GM12878 (cell line): ENCODE data around the gene KRT4.

ENCODE experiments used
- CHD2 ChIP-seq: IDR thresholded peaks from 2 replicates; pipeline ENCODE4 v1.6.1; 2011; ENCODE audit warnings: low read depth, low read length, improper control_type of control experiment, borderline replicate concordance
- CTCF ChIP-seq, 3 experiments: IDR thresholded peaks in 2 of 3; conservative IDR thresholded peaks in 1 of 3; 2 replicates each; pipeline ENCODE4 v1.5.1; 2011; ENCODE audit warnings: low read depth in 3 of 3, low read length in 3 of 3, mild to moderate bottlenecking in 3 of 3, control low read depth in 2 of 3, moderate library complexity in 2 of 3, inconsistent platforms in 1 of 3, mixed read lengths in 1 of 3; ENCODE audit not compliant: control insufficient read depth in 2 of 3, insufficient read depth in 1 of 3; ENCODE audit errors: extremely low read depth in 1 of 3
- EGR1 ChIP-seq, 2 experiments: IDR thresholded peaks; 1 replicate in 1 of 2; 2 replicates in 1 of 2; pipeline ENCODE4 v1.6.1; 2011 to 2012; ENCODE audit warnings: low read depth in 2 of 2, low read length in 2 of 2, borderline replicate concordance in 1 of 2, mild to moderate bottlenecking in 1 of 2, moderate library complexity in 1 of 2
- ESRRA ChIP-seq: IDR thresholded peaks from 2 replicates; pipeline ENCODE4 v1.6.1; 2012; ENCODE audit warnings: mild to moderate bottlenecking, low read length, improper control_type of control experiment
- PML ChIP-seq: IDR thresholded peaks from 2 replicates; pipeline ENCODE4 v1.6.1; 2012; ENCODE audit warnings: low read length, inconsistent platforms
- POLR2A ChIP-seq: IDR thresholded peaks from 2 replicates; pipeline ENCODE4 v1.6.1; 2011; ENCODE audit warnings: low read depth, mild to moderate bottlenecking, low read length
- SP1 ChIP-seq: IDR thresholded peaks from one replicate; pipeline ENCODE4 v1.6.1; 2011; ENCODE audit warnings: low read depth, low read length
- SREBF1 ChIP-seq: IDR thresholded peaks from 2 replicates; pipeline ENCODE4 v1.6.1; 2012; ENCODE audit warnings: mild to moderate bottlenecking, low read length
- TCF12 ChIP-seq: IDR thresholded peaks from 2 replicates; pipeline ENCODE4 v1.6.1; 2011; ENCODE audit warnings: low read depth, mild to moderate bottlenecking, low read length

GRCh38 chr12:52848661-52849255 lies 34.8 kb upstream of the KRT4 start, which contains the start of gene KRT78:
- TF ChIP-seq CTCF (IDR thresholded peaks at IDR 0.05 in 2 of 3, conservative IDR thresholded peaks at IDR 0.05 in 1 of 3; ENCODE audit: control insufficient read depth in 2 of 3, extremely low read depth in 1 of 3, insufficient read depth in 1 of 3, low read depth in 3 of 3, low read length in 3 of 3) (no peak), PML (no peak), CHD2 (no peak), SP1 (no peak), TCF12 (no peak), POLR2A (no peak), EGR1 (IDR thresholded peaks at IDR 0.05; ENCODE audit: borderline replicate concordance in 1 of 2, low read depth in 2 of 2, low read length in 2 of 2) (no peak), ESRRA (no peak), SREBF1 (no peak)
